ENCODE data around the gene ITGB7.
"Not testable (repeated sequence)": the region's sequence is repeated elsewhere in the genome, so short reads cannot be mapped to it uniquely, and the experiment has no call there.

Gene ITGB7

DNA sequence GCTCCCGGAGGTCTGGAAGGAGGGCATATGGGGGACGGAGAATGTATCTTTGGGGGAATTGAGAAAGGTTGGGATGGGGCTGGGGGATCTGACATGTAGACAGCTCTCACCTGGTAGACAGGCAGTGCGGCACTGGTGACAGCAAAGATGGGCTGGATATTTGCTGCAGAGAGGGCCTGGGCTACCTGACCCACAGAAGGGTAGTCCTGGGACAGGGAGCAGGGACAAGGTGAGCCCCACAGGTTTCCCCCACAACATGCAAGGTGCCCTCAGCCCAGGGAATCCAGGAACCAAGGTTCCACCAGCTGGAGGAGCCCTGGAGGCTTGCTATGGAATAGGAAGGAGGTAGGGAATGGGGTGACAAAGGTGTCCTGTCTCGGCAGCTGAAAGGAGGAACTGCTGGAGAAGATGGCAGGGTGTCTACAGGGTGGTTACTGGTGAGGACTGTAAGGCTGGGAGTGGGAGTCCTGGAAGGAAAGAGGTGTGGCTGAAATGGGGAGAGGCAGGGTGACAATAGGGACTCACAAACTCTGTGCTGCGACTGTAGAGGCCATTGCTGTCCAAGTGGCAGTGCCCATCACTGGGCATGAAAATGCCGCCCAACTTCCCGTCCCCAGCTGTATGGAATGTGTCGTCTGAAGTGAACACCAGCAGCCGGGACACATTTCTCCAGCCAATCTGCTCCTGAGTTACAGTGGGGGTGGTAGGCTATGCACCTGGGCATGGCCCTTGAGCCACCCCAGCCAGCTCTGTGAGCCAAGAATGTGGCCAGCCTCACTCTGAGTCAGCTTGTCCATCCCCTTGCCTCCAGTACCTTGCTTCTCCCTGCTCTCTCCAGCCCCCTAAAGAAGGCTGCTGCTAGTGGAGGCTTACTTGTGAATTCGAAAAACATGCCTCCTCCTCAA is 11.3 kb downstream of the ITGB7 start:
- no peak for DNase-seq

DNA sequence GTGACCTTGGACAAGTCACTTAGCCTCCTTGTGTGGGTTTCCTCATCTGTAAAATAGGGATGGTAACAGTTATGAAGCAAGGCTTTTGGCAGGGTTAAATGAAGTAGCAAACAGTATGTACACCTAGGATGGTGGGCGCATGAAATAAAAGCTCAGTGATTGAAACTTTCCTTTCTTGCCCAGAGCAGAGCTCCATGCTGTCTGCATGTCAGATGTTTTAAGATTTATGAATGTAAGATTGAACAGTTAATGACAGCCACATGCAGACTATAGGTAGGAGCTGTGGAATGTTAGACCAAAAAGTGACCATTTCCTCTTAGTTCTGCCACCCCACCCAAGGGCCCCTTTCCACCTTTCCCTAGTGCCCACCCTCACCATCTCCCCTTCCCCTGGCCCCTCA is 12.1 kb downstream of the ITGB7 start:
- DNase-seq = no peak

DNA sequence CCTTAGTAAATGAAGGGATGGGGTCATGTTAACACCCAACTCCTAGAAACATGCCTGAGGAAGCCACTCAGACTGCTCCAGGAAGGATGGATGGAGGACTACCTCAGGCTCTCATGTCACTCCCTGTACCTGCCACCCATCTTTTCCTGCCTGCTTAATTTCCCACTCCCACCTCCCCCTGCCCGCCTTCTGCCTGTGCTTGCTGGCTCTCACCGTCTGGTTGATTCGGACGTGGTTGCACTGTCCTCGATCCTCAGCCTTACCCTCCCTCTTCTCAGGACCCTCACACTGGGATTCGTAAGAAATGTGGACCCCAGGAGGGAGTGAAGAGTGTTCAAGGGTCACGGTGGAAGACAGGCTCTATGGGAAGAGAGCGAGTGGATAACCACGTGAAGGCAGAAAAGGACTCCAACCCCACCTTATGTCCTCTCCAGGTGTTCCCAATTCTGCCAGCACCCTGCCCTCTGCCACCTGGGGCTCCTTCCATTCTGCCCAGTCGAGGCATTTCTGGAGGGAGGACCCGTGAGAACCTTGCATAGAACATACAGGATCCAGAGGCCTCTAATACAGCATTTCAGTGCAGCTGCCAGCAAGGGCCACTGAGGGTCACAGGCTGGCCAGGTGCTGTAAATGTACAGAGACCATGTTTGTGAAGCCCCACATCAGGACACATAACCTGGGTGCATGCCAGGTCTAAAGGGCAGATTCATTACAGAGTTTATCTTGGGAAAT is 12.9 kb downstream of the ITGB7 start:
- DNase-seq = no peak

DNA sequence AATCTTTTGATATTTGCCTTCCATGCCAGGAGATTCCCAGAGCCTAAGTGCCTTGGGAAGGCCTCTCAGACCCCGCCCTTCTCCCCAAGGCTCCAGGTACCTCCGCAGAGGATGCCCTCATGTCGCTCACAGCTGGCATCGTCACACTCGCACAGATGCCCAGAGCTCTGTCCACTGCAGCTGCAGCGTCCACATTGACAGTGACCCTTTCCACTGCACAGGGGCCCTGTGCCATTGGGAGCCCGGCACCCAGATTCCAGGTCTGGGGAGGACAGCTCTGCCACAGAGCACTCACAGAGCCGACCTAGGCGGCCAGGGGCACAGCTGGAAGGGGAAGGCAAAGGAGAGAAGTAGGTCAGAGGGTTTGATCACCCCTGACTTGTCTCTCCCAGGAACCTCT is 14.0 kb downstream of the ITGB7 start:
- no peak for DNase-seq

DNA sequence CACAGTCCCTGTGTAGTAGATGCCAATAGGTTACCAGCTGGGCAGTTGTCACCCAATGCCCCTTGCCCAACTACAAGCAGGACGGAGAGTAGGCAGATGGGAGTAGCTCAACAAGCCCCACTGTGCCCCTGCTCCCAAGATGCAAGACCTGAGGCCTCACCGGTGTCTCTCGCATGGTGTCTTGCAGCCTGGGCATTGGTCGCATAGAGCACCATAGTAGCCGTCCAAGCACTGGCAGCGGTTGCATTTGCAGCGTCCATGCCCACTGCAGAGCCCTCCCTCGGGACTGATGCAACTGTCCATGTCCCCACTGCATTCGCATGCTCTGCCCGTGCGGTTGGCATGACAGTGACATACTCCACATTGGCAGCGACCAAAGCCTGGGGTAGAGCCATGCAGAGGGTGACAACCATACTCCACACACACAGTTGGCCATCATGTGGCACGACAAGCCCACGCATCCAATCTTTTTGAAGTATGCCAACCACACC is 14.5 kb downstream of the ITGB7 start:
- DNase-seq = no peak

DNA sequence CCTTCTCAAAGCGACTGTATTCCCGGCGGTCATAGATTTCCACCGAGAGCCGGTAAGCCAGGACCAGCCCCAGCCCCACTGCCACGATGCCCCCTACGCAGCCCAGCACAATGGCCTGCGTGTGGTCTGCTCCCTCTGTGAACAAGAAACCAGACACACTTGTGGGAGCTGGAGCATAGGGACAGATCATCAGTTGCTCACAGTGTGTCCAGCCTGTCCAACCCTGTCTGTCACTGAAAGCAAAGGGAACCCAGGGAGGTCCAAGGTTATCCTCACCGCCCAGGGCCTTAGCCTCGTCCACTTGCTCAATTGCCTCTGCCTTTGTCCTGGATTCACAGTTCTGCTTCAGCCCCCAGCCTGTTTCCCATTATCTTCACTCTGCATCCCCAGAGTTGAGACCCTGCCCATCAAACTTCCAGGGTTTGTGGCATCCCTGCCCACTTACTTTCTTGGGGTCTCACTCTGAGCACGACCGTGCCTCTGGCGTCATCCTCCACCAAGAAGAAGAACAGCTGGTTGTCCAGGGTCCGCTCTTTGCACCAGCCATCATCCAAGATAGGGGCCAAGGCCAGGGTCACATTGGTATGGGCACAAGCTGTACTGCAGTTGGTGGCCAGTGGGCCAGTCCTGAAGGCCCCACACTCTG is 15.0 kb downstream of the ITGB7 start:
- DNase-seq = no peak

DNA sequence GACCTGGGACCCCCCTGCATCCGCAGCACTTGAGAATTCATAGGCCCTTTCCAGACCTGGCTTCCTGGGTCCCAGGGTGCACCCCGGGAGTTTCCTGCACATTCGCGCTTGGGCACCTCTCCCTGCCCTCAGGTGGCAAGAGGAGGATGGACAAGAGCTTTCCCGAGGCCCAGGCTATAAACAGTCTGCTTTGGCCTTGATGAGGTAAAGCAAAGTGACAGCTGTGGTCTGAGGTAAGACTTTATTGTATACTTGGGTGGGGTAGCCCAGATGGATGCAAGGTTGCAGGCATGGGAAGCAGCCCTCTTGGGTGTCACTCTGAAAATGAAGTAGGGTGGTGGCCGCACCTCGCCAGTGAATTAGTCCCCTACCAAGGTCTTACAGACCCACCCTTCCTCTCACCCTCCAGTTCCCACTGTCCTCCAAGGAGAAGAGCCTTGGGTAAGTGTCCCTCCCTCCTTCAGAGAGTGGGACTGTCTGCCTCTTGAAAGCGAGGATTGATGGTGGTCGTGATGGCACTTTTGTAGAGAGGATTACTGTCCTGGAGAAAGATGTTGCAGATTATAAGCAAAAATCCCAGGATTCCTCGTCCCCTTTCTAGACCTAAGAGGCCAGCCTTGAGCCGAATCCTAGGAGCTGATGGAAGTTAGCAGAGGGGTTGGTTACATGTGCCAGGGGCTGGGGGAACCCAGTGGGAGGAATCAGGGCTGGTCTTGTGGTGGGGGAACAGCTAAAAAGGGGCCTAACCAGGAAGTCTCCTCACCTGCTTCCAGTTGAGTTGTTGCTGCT is 15.8 kb downstream of the ITGB7 start:
- DNase-seq = no peak

DNA sequence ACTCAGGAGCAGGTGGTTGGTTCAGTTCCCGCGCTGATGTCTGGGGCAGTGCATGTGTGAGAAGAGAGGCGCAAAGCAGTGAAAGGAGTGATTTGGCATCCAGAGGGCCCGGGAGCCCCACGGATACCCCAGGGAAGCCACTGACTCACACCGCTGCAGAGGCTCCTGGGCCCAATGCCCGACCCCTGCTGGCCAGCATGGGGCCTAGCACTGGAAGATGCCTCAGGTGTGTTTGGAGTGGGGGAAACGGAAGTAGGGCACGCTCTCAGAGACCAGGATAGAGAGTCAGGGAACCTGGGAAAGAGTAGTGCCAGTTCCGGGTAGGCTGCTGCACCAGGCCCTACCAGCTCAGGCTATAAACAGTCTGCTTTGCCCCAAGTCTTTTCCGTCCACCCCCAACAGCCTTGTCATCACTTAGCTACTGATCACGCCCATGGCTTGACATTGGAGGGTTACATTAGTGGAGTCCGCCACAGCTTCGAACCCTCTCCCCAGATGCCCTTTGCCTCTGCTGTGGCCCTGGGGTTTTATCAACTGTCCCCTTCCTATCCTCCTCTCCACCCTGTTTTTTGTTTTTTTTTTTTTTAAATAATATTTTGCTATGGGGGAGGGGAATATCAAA is 16.8 kb downstream of the ITGB7 start:
- DNase-seq = no peak

DNA sequence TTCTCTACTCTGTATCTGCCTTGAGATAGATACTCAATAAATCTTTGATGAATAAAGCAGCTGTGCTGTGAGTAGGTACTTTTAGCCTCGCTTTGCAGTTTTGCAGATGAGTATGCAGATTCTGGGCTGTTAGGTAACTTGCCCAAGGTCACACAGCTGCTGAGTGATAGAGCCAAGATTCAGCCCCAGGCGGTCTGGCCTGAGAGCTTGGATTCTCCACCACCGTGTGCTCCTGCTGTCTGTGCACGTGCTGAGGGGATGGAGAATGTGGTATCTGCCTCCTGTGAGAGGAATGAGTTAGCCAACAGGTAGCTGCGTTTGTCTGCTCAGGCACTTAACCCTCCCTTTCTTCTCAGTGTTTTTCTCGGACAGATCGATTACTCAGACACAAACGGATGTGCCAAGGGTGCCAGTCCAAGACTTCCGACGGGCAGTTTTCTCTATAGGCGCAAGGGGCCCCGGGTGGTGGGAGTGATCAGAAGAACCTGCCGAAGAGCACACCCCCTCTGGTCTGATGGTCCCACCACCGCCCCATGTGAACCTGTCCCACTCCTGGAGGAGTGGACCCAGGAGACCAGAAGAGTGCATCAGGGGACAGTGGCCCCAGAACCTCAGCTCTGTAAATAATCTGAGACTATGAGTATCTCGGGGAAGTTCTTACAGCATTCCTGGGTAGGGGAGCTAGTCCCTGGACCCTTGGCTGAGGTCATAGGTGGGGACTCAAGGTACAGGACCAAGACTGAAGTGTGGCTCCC is 19.7 kb downstream of the ITGB7 start:
- DNase-seq = no peak

DNA sequence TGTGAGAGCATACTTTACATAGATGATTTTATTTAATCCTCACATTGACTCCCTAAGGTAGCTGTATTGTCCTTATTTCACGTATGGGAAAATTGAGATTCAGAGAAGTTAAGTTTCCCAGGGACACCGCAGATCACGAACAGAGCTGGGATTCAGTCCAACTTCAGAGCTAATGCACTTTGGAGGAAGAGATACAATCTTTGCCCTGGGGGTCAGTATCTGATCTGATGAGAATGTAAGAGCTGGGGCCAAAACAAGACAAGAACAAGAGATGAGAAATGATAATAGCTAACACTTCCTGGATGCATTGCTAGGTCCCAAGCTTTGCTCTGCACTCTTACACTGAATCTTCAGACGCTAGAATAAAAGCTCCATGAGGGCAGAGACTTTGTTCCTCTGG is 20.3 kb downstream of the ITGB7 start:
- no peak for DNase-seq

DNA sequence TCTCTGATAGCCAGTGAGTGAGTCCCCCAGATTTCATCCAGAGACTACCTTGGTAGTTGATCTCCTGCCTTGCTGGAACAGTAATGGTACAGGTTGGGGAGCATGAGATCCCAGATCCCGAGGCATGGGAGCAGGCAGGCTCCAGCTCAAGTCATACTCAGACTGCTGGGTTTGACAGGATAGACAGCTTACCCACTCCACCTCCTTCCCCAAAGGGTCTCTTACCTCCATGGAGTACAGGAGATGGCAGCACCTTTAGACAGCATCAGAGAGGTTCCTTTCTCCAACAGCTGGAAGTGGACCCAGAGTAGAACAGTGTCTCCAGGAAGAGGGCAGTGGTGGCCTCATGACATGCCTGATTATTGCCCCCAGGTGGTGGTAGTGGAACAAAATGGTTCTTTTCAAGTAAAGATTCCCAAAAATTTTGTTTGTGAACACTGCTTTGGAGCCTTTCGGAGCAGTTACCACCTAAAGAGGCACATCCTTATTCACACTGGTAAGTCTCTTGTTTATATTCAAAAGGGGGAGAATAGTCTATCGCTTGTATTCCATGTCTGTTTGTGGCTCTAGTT is 21.4 kb downstream of the ITGB7 start:
- DNase-seq = no peak

DNA sequence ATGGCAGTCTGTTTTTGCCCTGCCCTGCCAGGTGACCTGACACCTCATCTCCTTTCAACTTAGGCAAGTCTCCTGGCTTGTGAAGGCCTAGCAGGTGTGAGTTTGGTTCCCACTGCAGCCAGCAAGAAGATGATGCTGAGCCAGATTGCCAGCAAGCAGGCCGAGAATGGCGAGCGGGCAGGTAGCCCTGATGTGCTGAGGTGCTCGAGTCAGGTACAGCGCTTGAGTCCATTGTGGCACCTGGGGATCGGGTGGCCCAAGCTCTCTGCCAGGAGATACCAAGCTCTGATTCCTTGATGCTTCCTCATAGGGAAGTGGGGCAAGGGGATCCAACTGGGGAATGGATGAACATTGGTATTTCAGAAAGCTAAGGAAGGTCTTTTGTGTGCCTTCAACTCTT is 22.2 kb downstream of the ITGB7 start:
- DNase-seq = no peak

DNA sequence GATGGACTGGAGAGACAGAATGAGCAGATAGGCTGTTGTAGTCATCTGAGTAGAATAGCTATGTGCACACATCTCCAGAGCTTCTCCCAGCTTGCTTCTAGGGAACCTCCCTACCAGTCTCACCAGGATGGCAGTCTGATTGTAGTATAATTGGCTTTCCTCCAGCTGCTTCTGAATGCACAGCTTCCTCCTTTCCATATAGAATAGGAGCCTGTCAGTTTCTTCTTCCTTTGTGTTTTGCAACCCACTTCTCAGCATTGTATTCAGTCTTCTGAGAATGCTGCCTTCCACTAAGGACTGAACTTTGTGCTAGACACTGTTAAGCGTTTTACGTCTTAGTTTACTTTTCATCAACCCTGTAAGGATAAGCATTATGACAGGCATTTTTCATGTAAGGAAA is 24.1 kb downstream of the ITGB7 start:
- DNase-seq = no peak

DNA sequence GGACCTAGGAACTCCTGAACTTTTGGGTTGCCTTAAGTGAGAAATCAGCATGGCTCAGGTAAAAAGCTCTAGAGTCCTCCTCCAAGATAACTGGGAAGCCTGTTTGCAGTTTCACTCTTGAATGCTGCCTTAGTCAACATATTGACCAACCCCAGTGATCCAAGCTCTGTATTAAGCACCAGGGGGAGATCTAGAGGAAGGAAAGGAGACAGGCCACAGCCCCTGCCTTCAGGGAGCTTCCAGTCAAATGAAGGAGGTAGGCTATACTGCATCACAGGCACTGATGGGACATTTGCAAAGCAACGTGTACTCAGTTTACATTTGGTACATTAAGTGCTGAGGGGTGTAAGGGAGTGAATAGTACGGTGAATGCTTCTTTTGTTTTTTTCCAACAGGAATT is 25.1 kb downstream of the ITGB7 start:
- no peak for DNase-seq

DNA sequence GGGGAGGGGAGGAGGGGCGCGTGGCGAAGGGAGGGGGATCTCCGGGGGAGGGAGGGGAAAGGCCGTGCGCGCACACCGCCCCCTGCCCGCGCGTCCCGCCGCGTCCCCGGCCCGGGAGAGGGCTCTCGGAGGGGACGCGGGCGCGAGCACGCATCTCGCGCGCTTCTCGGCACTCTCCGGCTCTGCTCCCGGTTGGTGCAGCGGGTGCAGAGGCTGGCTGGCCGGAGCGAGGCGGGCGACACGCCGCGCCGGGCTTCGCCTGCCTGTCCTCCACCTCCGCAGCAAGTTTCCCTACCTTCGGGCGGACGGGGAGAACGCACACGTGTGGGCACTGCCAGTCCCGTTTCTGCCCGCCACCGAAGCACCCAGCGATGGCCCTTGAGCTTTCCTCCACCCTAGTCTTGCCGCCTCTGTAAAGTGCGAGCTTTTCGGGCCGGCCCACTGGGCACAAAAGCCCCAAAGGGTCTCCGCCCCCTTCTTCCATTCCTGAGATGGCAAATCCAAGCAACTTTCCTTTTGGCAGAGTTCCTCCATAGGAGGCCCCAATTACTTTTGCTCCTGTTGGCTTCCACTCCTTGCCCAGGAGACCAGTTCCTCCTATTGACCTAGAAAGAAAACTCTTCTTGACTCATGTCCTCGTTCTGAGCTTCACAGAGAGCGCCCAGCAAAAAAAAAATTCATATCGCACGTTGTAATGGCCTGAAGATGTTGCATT is 26.0 kb downstream of the ITGB7 start:
- DNase-seq = peak; percentile 10

DNA sequence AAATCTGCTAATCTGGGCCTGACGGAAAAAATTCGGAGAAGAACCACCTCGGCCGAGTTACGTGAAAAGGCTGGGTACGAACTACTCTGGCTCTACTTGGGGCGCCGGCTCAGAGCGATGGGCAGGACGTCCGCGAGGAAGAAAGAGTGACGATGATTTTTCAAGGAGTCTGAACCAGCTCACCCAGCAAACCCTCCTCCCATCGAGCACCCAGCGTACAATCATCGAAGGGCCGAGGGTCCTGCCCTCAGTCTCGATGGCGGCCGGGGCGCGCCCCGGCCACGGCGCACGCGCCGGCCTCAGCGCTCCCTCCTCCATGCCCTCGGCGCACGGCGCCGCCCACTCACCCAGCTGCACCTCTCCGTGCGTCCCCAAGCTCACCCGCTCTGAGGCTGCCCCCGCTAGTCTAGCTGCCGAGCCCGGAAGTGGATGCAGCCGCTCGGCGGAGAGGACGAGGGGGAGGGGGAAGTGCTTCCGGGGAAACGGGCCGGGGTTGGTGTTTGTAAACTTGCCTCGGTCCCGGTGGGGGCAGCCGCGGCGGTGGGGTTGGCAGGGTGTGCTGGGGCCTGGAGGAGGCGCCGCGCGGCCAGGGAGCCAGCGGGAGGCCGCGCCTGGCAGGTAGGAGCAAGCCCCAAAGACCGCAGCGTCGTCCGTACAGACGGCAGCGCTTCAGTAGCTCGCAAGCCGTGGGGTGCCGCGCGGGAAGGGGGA is 26.7 kb downstream of the ITGB7 start, which contains the start of the genes CSAD and ZNF740:
CSAD (minus strand) TSS at position 706 of the 711 bp plus-strand sequence. CDS start 7,455 bp downstream, outside the sequence.
ZNF740 (plus strand) TSS at position 503 of the 711 bp plus-strand sequence. CDS start 1,262 bp downstream, outside the sequence.
- peak; percentile 86 for DNase-seq

DNA sequence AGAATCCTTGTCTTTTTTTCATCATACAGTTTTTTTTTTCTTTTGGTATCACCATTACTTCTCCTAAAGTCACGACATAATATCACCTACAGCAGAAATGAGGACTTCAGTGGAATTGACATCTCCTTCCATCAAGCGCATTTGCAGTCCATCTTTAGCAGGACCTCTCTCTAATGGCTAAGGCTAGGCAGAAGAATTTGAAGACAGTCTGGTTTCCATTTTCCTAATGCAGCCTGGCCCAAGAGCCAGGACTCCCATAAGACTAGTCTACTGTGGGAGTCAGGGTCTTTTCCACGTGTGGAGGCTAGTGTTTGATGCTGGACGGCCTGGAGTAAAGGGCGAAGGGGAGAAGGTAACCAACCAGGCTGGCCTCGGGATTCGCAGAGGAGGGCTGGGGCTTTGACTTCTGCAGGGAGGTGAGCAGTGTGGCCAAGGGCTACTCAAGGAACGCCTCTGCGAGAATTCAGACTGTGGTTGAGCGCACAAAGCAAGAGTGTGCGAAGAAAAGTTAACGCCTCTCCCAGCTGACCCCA is 27.3 kb downstream of the ITGB7 start:
- no peak for DNase-seq

DNA sequence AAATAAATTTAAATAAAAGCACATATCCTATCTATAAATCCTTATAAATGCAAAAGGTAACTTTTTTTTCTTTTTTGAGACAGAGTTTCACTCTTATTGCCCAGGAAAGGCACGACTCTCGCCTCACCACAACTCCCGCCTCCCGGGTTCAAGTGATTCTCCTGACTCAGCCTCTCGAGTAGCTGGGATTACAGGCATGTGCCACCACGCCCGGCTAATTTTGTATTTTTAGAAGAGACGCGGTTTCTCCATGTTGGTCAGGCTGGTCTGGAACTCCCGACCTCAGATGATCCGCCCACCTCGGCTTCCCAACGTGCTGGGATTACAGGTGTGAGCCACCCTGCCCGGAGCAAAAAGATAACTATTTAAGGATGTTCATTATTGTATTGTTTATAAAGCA is 28.2 kb downstream of the ITGB7 start:
- DNase-seq = not testable (repeated sequence)

DNA sequence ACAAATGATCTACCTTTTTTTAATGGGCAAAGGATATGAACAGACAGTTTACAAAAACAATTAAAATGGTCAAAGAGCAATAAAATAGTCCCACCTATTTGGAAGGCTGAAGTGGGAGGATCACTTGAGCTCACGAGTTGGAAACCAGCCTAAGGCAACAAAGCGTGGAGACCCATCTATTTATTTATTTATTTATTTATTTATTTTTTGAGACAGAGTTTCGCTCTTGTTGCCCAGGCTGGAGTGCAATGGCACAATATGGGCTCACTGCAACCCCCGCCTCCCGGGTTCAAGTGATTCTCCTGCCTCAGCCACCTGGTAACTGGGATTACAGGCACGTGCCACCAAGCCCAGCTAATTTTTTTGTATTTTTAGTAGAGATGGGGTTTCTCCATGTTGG is 29.6 kb downstream of the ITGB7 start:
- not testable (repeated sequence) for DNase-seq

Measured in NCI-H2081 treated with DMSO at 0.1 percent for 48 hours (cell line).